ENCODE data around the gene FAM50A.
A peak's percentile ranks its signal among the peaks of the same experiment; 100 is the strongest.

FAM50A gene

GRCh38 chrX:154413142-154413541 is 30.8 kb upstream of the FAM50A start:
- no peak for DNase-seq (ENCODE audit: low read depth)

- no peak for DNase-seq (ENCODE audit: low read depth)
Observed at GRCh38 chrX:154417157-154417556, 26.8 kb upstream of the FAM50A start.

DNA sequence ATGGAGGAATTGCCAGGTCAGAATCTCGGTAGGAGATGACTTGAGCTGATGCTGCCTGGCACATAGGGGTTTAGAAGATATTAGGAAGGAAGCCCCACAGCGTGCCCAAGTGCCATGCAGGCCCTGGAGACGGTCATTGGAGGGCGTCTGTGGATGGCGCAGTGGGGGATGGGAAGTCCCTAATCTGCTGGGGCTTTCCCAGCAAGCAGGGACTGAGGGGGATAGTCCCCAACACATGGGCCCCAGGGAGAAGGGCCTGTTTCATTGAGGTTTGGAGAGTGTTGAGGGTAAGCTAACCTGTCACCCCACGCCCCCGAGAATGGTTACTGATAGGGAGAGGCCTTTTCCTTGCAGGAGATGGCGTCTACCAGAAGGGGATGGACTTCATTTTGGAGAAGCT is 24.8 kb upstream of the FAM50A start:
- DNase-seq (ENCODE audit: low read depth): no peak

DNA sequence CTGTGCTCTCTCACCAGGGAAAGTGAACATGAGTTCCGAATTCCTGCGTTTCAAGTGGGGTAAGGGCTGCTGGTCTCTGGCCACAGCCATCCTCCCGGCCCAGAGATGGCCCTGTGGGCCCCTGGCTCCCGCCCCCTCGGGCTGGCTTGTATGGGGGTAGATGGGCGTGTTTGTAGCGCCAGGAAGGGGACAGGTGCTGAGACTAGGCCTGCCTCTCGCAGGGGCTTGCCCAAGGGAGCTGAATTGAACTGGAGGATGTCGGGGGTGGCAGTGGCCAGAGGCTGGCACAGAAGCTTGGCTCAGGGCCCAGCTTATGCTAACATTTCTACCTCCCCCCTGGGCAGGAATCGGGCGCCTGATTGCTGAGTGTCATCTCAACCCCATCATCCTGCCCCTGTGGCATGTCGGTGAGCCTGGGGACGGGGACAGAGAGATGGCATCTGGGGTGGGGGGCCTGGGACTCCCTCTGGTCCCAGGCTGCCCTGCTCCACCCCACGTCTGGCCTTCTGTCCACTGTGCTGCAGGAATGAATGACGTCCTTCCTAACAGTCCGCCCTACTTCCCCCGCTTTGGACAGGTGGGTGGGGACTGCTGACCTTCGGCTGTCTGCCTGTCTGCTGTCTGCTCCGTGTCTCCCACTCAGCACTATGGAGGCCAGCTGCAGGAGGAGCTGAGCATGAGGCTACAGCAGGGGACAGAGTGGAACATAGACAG is 24.1 kb upstream of the FAM50A start:
- no peak for DNase-seq (ENCODE audit: low read depth)

- no peak for DNase-seq (ENCODE audit: low read depth)
Observed at GRCh38 chrX:154420402-154420756, 23.6 kb upstream of the FAM50A start.

- DNase-seq (ENCODE audit: low read depth): no peak
Observed at GRCh38 chrX:154426916-154427770, 16.8 kb upstream of the FAM50A start.

DNA sequence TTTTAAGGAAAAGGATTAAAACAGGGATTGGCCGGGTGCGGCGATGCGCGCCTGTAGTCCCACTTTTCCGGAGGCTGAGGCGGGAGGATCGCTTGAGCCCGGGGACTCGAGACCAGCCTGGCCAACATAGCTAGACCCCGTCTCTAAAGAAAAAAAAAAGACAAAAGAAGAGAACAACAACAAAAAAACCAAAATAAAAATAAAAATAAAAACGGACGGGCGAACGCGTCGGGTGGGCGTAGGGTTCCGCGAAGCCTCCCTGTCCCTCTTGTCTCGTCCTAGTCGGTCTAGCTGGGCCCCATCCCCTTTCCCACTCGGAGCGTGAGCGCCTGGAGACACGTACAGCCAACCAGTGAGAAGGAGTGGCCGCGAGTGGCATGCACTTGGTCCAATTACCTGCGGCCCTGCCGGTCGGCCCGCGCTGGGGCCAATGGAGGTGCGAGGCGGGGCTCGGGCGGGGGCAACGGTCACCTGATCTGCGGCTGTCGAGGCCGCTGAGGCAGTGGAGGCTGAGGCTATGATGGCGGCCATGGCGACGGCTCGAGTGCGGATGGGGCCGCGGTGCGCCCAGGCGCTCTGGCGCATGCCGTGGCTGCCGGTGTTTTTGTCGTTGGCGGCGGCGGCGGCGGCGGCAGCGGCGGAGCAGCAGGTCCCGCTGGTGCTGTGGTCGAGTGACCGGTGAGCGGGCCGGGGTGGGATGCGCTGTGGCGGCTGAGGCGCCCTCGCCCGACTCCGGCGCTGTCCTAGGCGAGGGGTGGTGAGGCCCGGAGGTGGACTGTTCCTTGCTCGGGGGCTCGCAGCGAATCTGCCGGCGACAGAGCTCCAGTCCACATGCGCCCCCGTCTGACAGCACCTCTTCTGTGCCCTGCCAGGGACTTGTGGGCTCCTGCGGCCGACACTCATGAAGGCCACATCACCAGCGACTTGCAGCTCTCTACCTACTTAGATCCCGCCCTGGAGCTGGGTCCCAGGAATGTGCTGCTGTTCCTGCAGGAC is 15.5 kb upstream of the FAM50A start, which contains the start of gene ATP6AP1:
TSS of gene ATP6AP1 (plus strand) at position 502 of the 996 bp plus-strand sequence. CDS start at position 518, 16 bp downstream.
- peak; percentile 83 for DNase-seq (ENCODE audit: low read depth)

GRCh38 chrX:154429711-154430110 is 14.2 kb upstream of the FAM50A start:
- no peak for DNase-seq (ENCODE audit: low read depth)

GRCh38 chrX:154430479-154430878 is 13.5 kb upstream of the FAM50A start:
- DNase-seq (ENCODE audit: low read depth): no peak

DNA sequence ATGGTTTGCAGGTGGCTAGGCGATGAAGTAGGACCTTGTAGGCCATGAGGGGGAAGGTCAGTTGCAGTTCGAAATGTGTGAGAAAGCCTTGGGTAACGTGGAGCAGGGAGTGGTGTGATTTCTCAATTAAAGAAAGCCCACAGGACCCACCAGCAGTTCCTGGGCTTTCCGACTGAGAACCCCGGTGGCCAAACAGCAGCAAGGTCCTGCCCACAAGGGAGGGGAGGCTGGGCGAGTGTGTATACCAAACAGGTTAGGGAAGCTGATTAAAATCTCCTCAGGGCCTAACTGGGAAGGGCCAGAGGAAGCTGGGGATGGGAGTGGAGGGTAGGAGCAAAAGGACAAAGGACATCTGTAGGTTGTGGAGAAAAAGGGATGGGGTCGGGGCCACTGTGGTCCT is 13.0 kb upstream of the FAM50A start:
- DNase-seq (ENCODE audit: low read depth): no peak

DNA sequence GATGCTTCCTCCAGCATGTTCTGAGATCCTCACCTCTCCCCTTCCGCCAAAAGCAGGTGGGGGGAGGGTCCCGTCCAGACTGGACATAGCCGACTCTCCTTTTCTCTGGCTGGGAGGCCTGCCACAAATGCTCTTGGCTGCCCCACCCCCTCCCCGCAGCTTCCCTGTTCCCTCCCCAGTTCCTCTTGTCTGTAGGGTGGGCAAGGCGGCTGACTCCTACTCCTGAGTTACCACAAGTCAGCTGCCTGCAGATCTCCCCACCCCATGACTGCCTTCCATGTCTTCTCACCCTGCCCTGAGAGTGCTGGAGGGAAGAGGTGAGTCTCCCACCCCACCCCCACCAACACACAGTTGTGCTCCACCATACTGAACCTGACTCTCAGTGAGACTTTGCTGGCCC is 12.6 kb upstream of the FAM50A start:
- DNase-seq (ENCODE audit: low read depth): no peak

DNA sequence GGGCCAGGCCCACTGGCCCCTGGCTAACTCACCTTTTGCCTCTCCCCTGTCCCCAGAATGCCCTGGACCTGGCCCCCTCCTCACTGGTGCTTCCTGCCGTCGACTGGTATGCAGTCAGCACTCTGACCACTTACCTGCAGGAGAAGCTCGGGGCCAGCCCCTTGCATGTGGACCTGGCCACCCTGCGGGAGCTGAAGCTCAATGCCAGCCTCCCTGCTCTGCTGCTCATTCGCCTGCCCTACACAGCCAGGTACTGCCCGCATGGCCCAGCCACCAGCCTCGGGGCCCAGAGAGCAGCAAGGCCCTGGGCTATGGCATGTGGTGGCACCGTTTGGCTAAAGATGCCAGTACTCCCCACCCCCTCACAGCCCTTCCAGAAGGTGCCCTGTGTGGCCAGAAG is 11.7 kb upstream of the FAM50A start:
- no peak for DNase-seq (ENCODE audit: low read depth)

DNA sequence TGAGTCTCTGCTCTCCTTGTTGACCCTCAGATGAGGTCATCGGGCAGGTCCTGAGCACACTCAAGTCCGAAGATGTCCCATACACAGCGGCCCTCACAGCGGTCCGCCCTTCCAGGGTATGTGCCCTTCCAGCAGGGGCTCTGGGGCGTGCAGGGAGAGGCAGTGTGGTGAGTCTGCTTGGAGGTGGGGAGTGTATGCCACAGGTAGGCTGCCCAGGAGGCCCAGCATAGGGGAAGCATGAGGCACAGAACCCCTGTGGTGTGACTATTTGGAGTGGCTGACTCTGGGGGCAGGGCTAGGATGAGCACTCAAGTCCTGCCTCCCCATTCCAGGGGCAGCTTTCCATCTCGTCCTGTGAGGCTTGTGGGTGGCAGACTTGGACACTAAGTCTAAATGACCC is 10.3 kb upstream of the FAM50A start:
- DNase-seq (ENCODE audit: low read depth): no peak

GRCh38 chrX:154434394-154435168 is 9.4 kb upstream of the FAM50A start:
- no peak for DNase-seq (ENCODE audit: low read depth)

DNA sequence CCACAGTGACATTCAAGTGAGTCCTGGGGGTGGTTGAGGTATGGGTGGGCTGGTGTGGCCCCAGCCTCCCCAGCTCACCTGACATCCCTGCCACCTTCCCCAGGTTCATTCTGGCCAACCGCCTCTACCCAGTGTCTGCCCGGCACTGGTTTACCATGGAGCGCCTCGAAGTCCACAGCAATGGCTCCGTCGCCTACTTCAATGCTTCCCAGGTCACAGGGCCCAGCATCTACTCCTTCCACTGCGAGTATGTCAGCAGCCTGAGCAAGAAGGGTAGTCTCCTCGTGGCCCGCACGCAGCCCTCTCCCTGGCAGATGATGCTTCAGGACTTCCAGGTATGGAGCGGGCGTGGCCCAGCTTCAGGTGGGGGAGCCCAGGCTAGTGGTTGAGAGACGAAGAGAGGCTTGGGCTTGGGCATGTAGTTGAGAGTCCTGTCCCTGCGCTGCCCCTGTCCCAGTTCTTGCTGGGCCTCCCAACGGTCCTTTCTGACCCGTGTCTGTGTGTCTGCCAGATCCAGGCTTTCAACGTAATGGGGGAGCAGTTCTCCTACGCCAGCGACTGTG is 8.7 kb upstream of the FAM50A start:
- no peak for DNase-seq (ENCODE audit: low read depth)

DNA sequence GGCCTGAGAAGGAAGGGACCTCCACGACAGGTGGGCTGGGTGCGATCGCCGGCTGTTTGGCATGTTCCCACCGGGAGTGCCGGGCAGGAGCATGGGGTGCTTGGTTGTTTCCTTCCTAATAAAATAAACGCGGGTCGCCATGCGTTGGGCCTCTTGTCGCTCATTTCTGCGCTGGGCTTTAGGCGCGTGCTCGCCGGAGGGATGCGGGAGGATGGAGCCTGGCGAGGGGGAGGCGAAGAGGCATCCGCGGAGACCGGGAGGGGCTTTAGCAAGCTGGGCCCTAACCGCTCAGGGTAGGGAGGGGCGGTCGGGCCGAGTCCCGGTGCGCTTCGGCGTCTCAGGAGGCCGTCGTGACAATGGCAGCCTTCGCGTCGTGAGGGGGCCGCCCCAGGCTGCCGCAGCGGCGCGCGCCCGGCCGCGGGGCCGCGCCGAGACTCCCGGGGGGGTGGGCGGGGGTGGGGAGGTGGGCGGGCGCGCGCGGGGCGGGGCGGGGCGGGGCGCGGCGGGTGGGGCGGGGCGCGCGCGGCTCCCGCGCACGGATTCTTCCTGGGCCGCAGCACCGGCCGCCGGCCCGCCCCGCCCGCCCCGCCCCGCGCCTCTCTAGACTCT is 7.5 kb upstream of the FAM50A start:
- DNase-seq (ENCODE audit: low read depth): peak; percentile 56

DNA sequence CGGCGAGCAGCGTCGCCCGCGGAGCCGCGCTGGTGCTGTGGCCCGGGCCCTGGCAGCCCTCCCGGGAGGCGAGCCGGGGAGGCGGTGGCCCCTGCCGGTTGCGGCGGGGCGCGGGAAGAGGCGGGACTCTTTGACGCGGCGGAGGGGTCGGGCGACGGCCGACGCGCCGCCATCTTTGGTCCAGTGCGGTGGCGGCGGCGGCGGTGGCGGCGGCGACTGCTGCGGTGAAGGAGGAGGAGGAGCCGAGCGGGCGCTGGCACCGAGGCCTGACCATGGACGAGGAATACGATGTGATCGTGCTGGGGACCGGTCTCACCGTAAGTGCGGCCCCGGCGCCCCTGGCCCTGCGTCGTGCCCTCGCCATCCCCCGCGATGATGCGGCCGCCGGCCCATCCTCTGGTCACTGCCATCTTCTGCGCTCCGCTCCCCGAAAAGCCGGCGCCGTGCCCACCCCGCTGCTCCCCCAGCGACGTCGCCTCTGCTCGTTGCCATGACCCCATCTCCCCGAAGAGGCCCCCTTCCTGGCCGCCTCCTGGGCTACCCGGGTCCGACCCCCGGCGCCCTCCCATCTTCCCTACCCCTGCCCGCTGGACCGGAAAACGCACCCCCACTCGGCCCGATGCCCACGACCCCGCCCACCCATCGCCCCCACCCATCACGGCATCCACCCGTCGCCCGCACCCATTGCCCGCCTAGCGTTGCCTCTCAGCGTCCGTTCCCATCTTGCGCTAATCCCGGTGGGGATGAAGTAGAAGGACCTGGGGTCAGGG is 6.8 kb upstream of the FAM50A start, which contains the start of gene GDI1:
TSS of gene GDI1 (plus strand) at position 172 of the 770 bp plus-strand sequence. CDS start at position 273, 101 bp downstream.
- DNase-seq (ENCODE audit: low read depth): peak; percentile 46

DNA sequence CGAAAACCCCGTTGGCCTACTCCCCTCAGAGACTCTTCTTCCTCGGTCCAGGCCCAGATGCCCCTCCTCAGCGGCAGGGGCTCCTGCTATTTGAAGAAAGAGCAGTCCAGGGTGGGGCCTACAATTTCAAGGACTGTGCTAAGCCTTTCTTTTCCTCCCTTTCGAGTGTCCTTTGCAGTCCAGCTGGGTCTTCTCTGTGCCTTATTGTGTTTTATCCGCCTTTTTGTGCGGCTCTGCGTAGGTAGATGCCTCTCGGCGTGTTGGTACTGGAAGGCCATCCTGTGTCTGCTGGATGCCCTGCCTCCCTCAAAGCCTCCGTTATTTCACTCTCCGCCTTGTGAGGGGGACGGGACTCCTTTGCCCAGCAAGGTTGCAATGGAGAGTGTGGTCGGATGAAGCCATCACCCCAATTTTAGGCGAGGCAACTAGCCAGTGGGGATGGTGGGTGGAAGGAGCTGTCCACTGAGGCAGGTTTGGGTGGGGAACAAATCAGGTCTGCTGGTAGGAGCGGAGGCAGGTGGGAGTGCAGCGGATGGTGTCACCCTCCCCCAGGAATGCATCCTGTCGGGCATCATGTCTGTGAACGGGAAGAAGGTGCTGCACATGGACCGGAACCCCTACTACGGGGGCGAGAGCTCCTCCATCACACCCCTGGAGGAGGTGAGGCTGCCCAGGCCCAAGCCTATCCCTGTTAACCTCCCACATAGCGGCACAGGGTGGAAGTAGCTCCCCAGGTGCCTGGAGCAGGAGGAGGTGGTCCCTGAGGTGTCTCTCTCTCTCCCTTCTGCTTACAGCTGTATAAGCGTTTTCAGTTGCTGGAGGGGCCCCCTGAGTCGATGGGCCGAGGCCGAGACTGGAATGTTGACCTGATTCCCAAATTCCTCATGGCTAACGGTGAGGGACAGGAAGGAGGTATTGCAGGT is 5.7 kb upstream of the FAM50A start:
- DNase-seq (ENCODE audit: low read depth): no peak

GRCh38 chrX:154439841-154440240 is 4.1 kb upstream of the FAM50A start:
- DNase-seq (ENCODE audit: low read depth): no peak

All from T-helper 22 cell (primary cell).